Measurements from ENCODE around the gene HSF4.
A peak's percentile ranks its signal among the peaks of the same experiment; 100 is the strongest.

The HSF4 gene

GRCh38 chr16:67167588-67167987, 3.0 kb downstream of the HSF4 start:
- no peak for DNase-seq

- no peak for DNase-seq
These were observed 4.5 kb downstream of the HSF4 start for GRCh38 chr16:67169011-67169451.

- peak; percentile 70 for DNase-seq
These were observed 5.2 kb downstream of the HSF4 start for GRCh38 chr16:67169642-67170167.

DNA sequence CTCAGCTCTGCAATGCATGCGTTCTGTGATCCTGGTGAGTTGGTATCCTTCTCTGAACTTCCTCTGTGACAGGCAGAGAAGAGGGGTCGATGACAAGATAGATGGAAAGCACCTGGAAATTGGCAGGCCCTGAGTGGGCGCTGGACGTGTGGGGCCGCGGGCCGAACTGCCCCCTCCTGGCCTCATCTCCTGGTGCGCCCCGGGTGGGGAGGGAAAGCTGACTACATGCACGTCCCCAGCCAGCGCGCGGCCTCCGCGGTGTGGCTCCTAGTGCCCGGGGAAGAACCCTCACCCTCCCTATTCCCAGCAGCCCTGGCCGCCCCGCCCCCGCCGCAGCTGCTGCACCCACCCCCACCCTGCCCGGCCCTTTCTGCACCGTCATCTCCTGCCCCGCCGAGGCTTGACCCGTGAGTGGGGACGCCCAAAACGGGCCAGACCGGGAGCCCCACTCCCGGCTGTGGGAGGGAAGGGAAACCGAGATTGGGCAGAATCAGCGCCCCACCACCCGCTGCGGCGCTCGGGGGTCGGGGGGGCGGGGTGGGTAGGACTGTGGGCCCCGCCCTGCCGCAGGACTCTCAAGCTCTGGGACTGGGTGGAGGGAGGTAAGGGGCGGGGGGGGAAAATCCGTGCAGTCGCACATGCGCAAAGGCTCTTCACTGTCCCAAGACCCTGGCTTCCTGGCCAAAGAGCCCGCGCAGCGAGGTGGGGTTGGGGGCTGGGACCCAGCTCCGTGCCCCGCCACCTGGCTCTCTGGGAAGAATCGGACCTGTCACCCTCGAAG, 5.8 kb downstream of the HSF4 start, which contains the start of gene NOL3:
NOL3 (plus strand) TSS at position 371 of the 781 bp plus-strand sequence.
- DNase-seq, result peak; percentile 71

DNA sequence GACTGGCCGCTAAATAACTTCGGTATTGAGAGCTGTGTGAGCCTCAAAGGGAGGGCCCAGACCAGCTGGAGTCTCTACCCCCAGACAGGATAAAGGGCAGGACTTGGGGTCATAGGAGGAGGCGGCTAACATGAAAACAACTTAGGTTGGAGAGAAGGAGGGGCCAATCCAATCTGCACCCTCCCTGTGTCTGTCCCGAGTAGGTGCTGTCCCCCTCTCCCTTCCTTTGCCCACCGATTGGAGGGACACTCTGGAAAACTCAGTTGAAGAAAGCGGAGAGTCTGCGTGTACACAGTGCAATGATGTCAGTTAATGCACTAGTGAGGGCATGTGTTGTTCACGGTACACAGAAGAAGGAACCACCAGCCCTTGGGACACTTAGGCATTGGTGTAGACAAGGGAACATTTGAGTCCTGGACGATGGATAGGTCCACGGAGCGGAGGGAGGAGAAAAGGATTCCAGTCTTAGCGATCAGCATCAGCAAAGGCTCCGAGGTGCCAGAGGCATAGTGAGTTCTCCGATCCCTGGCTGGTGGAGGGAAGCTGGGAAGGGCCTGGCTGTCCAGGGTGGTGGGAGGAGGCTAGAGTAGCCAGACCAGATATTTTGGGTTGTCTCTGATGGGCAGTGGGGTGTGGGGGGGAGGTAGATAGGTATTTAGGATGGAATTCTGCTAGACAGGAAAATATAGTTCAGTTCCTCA, 6.6 kb downstream of the HSF4 start:
- DNase-seq, result no peak

- DNase-seq, result no peak
These were observed 8.8 kb downstream of the HSF4 start for GRCh38 chr16:67173323-67173722.

- peak; percentile 80 for DNase-seq
These were observed 9.5 kb downstream of the HSF4 start for GRCh38 chr16:67173808-67174705.

- no peak for DNase-seq
These were observed 10.2 kb downstream of the HSF4 start for GRCh38 chr16:67174706-67175231.

- no peak for DNase-seq
These were observed 12.1 kb downstream of the HSF4 start for GRCh38 chr16:67176662-67177061.

GRCh38 chr16:67177743-67178699, 13.5 kb downstream of the HSF4 start:
- peak; percentile 54 for DNase-seq

DNA sequence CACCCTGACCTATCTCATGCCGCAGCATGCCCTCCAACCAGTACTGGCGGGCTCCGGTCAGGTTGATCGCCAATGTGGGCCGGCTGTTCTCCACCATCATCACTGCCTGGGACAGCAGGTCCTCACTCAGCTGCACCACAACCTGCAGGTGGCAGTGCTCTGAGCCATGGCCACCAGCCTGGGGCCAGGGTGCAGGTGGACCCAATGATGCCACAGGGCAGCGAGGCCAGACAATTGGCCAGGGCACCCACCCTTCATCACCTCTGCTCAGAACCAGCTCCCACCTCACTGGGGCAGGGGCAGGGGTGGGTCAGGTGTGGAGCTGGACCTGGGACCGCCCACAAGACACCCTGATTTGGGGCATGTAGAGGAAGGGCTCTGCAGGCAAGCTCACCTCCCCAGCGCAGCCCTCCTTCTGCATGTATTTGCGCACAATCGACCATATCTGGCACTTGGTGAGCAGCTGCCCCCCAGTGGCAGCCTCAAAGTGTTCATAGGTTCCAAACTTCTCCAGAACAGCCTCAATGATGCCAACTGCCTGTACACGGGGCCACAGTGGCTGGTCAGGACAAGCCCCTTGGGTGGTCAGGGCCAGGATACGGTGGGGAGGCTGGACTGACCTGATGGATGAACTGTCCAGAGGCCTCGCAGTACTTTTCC, 15.0 kb downstream of the HSF4 start:
- peak; percentile 40 for DNase-seq

- no peak for DNase-seq
These were observed 15.6 kb downstream of the HSF4 start for GRCh38 chr16:67180166-67180565.

GRCh38 chr16:67181346-67181745, 16.8 kb downstream of the HSF4 start:
- DNase-seq, result no peak

DNA sequence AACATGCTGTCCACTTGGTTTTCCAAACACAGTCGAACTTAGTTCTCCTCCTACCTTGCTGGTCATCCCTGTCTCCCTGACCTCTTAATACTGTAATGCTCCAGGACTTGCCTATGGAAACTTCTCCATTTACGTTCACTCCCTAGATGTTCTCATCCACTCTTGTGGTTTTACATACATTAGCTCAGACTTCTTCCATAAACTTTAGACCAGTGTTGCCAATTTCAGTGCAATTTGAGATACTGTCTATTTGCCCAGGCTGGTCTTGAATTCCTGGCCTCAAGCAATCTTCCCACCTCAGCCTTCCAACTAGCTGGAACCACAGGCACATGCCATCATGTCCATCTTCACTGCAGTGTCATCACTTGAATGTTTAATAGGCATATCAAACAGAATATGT, 17.7 kb downstream of the HSF4 start:
- no peak for DNase-seq

DNA sequence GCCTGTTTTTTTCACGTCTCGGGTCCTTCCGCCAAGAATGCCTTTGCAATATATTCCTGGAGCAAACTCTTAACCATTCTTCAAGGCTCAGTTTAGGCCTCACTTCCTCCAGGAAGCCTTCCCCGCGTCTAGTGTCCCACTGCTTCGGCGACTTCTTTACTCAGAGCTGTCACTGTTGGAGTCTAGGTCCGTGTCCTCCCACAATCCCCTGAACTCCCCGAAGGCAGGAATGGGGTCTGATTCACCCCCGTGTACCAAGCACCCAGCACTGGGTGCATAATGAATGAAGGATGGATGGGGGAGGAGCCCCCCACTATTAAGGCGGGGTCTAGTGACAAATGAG, 18.7 kb downstream of the HSF4 start:
- DNase-seq, result no peak

- peak; percentile 98 for DNase-seq
These were observed 19.3 kb downstream of the HSF4 start, which contains the start of gene MATCAP1 for GRCh38 chr16:67183627-67184452. MATCAP1 (minus strand) TSS chr16:67183963; CDS start chr16:67180610, 3,353 bp downstream.

DNA sequence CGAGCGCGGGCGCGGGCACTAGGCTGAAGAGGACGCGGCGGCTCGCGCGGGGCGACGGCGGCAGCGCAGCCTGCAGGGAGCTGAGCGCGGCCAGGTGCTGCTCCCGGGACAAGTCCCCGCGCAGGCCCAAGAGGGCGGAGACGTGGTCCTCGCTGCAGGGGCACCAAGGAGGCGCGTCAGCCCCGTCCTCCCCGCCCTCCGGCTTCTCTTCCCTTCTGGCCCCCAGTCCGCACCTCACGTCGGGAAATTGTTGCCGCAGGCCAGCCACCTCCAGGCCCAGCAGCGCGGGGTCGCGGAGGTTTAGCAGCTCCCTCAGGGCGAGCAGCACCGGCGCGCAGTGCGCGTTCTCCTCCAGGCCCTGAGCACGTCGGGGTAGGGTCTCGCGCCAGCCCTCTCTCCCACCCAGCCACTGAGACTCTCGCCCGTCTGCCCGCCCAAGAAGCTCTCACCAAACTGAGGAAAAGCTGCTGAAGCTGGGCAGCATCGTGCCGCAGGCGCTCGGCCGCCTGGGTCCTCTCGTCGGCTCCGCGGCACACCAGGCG, 20.0 kb downstream of the HSF4 start:
- no peak for DNase-seq

DNA sequence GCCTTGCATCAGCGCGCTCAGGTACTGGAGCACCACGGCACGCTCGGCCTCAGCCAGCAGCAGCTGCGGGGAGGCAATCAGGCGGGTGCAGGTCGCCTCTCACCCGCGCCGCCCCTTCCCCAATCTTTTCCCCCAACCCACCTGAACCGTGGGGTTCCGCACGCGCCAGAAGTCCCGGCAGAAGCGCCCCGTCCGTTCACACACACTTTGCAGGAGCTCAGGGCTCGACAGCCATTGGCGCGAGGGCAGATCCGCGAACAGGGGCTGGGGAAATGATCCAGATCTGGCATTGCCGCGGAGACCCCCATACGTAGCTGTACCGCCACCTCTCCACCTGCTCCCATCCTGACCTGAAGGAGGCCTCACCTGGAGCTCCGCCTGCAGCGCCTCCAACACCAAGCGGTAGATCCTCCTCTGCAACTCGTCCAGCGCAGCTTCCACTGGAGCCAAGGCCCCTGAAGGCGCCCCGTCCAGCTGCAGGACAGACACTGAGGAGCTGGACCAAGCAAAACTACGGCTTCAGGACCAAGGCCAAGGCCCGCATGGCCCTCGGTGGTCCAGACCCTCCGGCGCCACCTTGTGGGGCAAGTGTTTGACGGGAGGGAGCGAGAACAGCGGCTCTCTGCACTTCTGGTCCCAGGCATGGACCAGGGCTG, 20.6 kb downstream of the HSF4 start:
- peak; percentile 88 for DNase-seq

GRCh38 chr16:67185651-67186134, 21.1 kb downstream of the HSF4 start:
- DNase-seq, result no peak
